Measurements from ENCODE around the gene PRAMEF18. TPM values are rescaled to one million over a fixed set of nuclear protein-coding genes. Genes with fewer than 3 reads are reported as not detected.
"Not testable (repeated sequence)": the region's sequence is repeated elsewhere in the genome, so short reads cannot be mapped to it uniquely, and the experiment has no call there.

The PRAMEF18 gene
- total and polyA plus RNA-seq, 2 donors (not counting 1 experiment from before 2014, with no cell fraction given), result not detected

DNA sequence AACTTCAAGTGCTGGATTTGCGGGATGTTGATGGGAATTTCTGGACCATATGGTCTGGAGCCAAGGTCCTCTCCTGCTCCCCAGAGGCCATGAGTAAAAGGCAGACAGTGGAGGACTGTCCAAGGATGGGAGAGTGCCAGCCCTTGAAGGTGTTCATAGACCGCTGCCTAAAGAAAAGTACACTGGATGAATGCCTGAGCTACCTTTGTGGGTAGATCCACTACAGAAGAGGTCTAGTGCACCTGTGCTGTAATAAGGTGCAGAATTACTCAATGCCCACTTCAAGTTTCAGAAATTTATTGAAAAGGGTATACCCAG, 20.6 kb upstream of the PRAMEF18 start:
- H3K4me1 Mint-ChIP-seq; H3K27me3 ChIP-seq (replicated peaks in 1 of 4; ENCODE audit: control extremely low read depth in 1 of 4, control insufficient read depth in 3 of 4, insufficient read depth in 4 of 4, low read length in 3 of 4); H2AFZ ChIP-seq (ENCODE audit: insufficient read depth, low read depth, low read length, poor library complexity, severe bottlenecking); H4K20me1 ChIP-seq (ENCODE audit: control insufficient read depth, insufficient read depth, low read length, poor library complexity, severe bottlenecking); H3K9me3 Mint-ChIP-seq (ENCODE audit: insufficient read depth); H3K4me3 Mint-ChIP-seq; H3K27ac ChIP-seq (ENCODE audit: low read length in 2 of 2); H3K4me2 ChIP-seq (replicated peaks; ENCODE audit: low read depth, low read length, poor library complexity, severe bottlenecking); H3K36me3 ChIP-seq (replicated peaks in 1 of 2; ENCODE audit: control extremely low read depth in 1 of 2, control insufficient read depth in 1 of 2, extremely low read depth in 1 of 2, insufficient read depth in 2 of 2, low read length in 1 of 2); H3K27me3 Mint-ChIP-seq; H3K9ac ChIP-seq (ENCODE audit: low read length); intact Hi-C loops (cut with micrococcal nuclease); H3K4me1 ChIP-seq (ENCODE audit: control insufficient read depth in 2 of 2, insufficient read depth in 2 of 2, low read length in 2 of 2); DNase-seq; H3K27ac Mint-ChIP-seq; POLR2A ChIA-PET; H3K9me3 ChIP-seq (ENCODE audit: control extremely low read depth in 1 of 3, control insufficient read depth in 2 of 3, insufficient read depth in 1 of 3, low read length in 2 of 3); ATAC-seq (ENCODE audit: low read depth); H3K79me2 ChIP-seq (ENCODE audit: control insufficient read depth, insufficient read depth, low read length); CTCF ChIA-PET; H3K4me3 ChIP-seq (ENCODE audit: control extremely low read depth in 1 of 5, extremely low read depth in 1 of 5, insufficient read depth in 1 of 5, low read depth in 2 of 5, low read length in 4 of 5): not testable (repeated sequence)
- 91% methylated on average over 2 of the region's 2 CpGs for WGBS (ENCODE audit: insufficient coverage)

DNA sequence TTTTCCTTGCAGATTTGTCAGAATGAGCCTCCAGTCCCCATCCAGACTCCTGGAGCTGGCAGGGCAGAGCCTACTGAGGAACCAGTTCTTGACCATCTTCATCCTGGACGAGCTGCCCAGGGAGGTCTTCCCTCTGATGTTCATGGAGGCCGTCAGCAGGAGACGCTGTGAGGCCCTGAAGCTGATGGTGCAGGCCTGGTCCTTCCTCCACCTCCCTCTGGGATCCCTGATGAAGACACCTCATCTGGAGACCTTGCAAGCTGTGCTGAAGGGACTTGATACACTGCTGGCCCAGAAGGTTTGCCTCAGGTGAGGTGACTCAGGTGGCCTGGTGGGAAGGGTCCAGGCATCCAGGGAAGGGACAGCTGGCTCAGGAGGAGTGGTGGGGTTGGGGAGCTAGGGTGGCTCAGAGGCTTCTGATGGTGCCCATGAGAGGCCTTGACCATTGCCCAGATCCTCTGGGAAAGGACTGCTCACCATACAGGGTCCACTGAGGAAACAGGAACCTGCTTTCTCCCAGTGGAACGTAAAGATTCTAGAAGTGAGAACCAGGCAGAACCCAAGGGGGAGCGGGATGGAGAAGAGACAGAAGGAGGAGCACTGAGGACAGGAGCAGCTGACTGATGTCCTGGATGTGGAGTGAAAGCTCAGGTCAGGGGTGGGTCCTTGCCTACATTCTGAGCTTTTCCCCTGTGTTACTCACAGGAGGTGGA, 20.0 kb upstream of the PRAMEF18 start:
- H3K27me3 Mint-ChIP-seq; DNase-seq; H3K4me1 ChIP-seq (ENCODE audit: control insufficient read depth in 2 of 2, insufficient read depth in 2 of 2, low read length in 2 of 2); H3K27ac ChIP-seq (ENCODE audit: low read length in 2 of 2); H2AFZ ChIP-seq (ENCODE audit: insufficient read depth, low read depth, low read length, poor library complexity, severe bottlenecking); H3K4me3 ChIP-seq (ENCODE audit: control extremely low read depth in 1 of 5, extremely low read depth in 1 of 5, insufficient read depth in 1 of 5, low read depth in 2 of 5, low read length in 4 of 5); ATAC-seq (ENCODE audit: low read depth); H3K27ac Mint-ChIP-seq; H3K79me2 ChIP-seq (ENCODE audit: control insufficient read depth, insufficient read depth, low read length); H3K9ac ChIP-seq (ENCODE audit: low read length); intact Hi-C loops (cut with micrococcal nuclease); H3K4me2 ChIP-seq (replicated peaks; ENCODE audit: low read depth, low read length, poor library complexity, severe bottlenecking); CTCF ChIA-PET; H3K27me3 ChIP-seq (replicated peaks in 1 of 4; ENCODE audit: control extremely low read depth in 1 of 4, control insufficient read depth in 3 of 4, insufficient read depth in 4 of 4, low read length in 3 of 4); H4K20me1 ChIP-seq (ENCODE audit: control insufficient read depth, insufficient read depth, low read length, poor library complexity, severe bottlenecking); H3K9me3 Mint-ChIP-seq (ENCODE audit: insufficient read depth); H3K4me1 Mint-ChIP-seq; H3K9me3 ChIP-seq (ENCODE audit: control extremely low read depth in 1 of 3, control insufficient read depth in 2 of 3, insufficient read depth in 1 of 3, low read length in 2 of 3); POLR2A ChIA-PET; H3K4me3 Mint-ChIP-seq; H3K36me3 ChIP-seq (replicated peaks in 1 of 2; ENCODE audit: control extremely low read depth in 1 of 2, control insufficient read depth in 1 of 2, extremely low read depth in 1 of 2, insufficient read depth in 2 of 2, low read length in 1 of 2): not testable (repeated sequence)
- WGBS (ENCODE audit: insufficient coverage), result 76% methylated on average over 5 of the region's 5 CpGs

DNA sequence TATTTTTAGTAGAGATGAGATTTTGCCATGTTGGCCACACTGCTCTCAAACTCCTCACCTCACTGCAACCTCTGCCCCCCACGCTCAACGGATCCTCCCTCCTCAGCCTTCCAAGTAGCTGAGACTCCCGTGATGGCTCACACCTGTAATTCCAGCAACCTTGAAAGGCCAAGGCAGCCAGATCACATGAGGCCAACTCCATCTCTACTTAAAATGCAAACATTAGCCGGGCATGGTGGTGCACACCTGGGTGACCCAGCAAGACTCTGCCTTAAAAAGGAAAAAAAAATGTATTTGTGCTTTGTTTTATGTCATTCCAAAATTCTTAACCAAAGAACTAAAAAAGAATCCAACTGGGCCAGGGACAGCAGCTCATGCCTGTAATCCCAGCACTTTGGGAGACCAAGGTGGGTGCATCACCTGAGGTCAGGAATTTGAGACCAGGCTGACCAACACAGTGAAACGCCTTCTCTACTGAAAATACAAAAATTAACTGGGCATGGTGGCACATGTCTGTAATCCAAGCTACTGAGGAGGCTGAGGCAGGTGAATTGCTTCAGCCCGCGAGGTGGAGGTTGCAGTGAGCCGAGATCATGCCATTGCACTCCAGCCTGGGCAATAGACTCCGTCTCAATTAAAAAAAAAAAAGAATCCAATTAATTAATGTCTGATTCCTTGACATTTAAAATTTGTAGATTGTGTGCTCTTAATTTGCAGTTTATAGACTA, 17.7 kb upstream of the PRAMEF18 start:
- POLR2A ChIA-PET; H3K27me3 ChIP-seq (replicated peaks in 1 of 4; ENCODE audit: control extremely low read depth in 1 of 4, control insufficient read depth in 3 of 4, insufficient read depth in 4 of 4, low read length in 3 of 4); H3K4me3 Mint-ChIP-seq; H3K27ac Mint-ChIP-seq; H3K4me3 ChIP-seq (ENCODE audit: control extremely low read depth in 1 of 5, extremely low read depth in 1 of 5, insufficient read depth in 1 of 5, low read depth in 2 of 5, low read length in 4 of 5); H3K9me3 ChIP-seq (ENCODE audit: control extremely low read depth in 1 of 3, control insufficient read depth in 2 of 3, insufficient read depth in 1 of 3, low read length in 2 of 3); CTCF ChIA-PET; H3K9me3 Mint-ChIP-seq (ENCODE audit: insufficient read depth); H3K36me3 ChIP-seq (replicated peaks in 1 of 2; ENCODE audit: control extremely low read depth in 1 of 2, control insufficient read depth in 1 of 2, extremely low read depth in 1 of 2, insufficient read depth in 2 of 2, low read length in 1 of 2); H3K4me1 Mint-ChIP-seq; H3K27me3 Mint-ChIP-seq; H3K79me2 ChIP-seq (ENCODE audit: control insufficient read depth, insufficient read depth, low read length); H3K4me1 ChIP-seq (ENCODE audit: control insufficient read depth in 2 of 2, insufficient read depth in 2 of 2, low read length in 2 of 2); H3K27ac ChIP-seq (ENCODE audit: low read length in 2 of 2); ATAC-seq (ENCODE audit: low read depth); DNase-seq; H3K4me2 ChIP-seq (replicated peaks; ENCODE audit: low read depth, low read length, poor library complexity, severe bottlenecking); H2AFZ ChIP-seq (ENCODE audit: insufficient read depth, low read depth, low read length, poor library complexity, severe bottlenecking); H4K20me1 ChIP-seq (ENCODE audit: control insufficient read depth, insufficient read depth, low read length, poor library complexity, severe bottlenecking); H3K9ac ChIP-seq (ENCODE audit: low read length); intact Hi-C loops (cut with micrococcal nuclease): not testable (repeated sequence)
- 83% methylated on average over 6 of the region's 9 CpGs for WGBS (ENCODE audit: insufficient coverage)

DNA sequence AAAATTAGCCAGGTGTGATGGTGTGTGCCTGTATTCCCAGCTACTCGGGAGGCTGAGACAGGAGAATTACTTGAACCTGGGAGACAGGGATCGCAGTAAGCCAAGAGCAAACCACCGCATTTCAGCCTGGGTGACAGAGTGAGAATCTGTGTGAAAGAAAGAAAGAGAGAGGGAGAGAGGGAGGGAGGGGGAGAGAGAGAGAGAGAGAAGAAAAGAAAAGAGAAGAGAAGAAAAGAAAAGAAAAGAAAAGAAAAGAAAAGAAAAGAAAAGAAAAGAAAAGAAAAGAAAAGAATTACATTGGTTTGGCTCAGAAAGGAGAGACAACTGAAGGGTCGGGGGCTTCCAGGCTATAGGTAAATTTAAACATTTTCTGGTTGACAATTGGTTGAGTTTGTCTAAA, 13.7 kb upstream of the PRAMEF18 start:
- H3K4me1 ChIP-seq (ENCODE audit: control insufficient read depth in 2 of 2, insufficient read depth in 2 of 2, low read length in 2 of 2); H3K4me3 ChIP-seq (ENCODE audit: control extremely low read depth in 1 of 5, extremely low read depth in 1 of 5, insufficient read depth in 1 of 5, low read depth in 2 of 5, low read length in 4 of 5); H3K79me2 ChIP-seq (ENCODE audit: control insufficient read depth, insufficient read depth, low read length); H3K4me2 ChIP-seq (replicated peaks; ENCODE audit: low read depth, low read length, poor library complexity, severe bottlenecking); H3K27me3 ChIP-seq (replicated peaks in 1 of 4; ENCODE audit: control extremely low read depth in 1 of 4, control insufficient read depth in 3 of 4, insufficient read depth in 4 of 4, low read length in 3 of 4); H3K27ac ChIP-seq (ENCODE audit: low read length in 2 of 2); POLR2A ChIA-PET; DNase-seq; H3K27me3 Mint-ChIP-seq; H3K9ac ChIP-seq (ENCODE audit: low read length); H2AFZ ChIP-seq (ENCODE audit: insufficient read depth, low read depth, low read length, poor library complexity, severe bottlenecking); H3K9me3 Mint-ChIP-seq (ENCODE audit: insufficient read depth); H3K27ac Mint-ChIP-seq; H3K9me3 ChIP-seq (ENCODE audit: control extremely low read depth in 1 of 3, control insufficient read depth in 2 of 3, insufficient read depth in 1 of 3, low read length in 2 of 3); intact Hi-C loops (cut with micrococcal nuclease); ATAC-seq (ENCODE audit: low read depth); H4K20me1 ChIP-seq (ENCODE audit: control insufficient read depth, insufficient read depth, low read length, poor library complexity, severe bottlenecking); H3K4me3 Mint-ChIP-seq; H3K36me3 ChIP-seq (replicated peaks in 1 of 2; ENCODE audit: control extremely low read depth in 1 of 2, control insufficient read depth in 1 of 2, extremely low read depth in 1 of 2, insufficient read depth in 2 of 2, low read length in 1 of 2); H3K4me1 Mint-ChIP-seq: not testable (repeated sequence)
- WGBS (ENCODE audit: insufficient coverage), result 90% methylated on average over 4 of the region's 4 CpGs
- CTCF ChIA-PET, result interaction anchor here (0.7 kb wide), 1 partner anchor 10 kb away, joined by 3 read pairs; no protein-coding TSS in a partner anchor

Measured in B cell (primary cell).